ENCODE measurements around the gene PARP4.

DNA sequence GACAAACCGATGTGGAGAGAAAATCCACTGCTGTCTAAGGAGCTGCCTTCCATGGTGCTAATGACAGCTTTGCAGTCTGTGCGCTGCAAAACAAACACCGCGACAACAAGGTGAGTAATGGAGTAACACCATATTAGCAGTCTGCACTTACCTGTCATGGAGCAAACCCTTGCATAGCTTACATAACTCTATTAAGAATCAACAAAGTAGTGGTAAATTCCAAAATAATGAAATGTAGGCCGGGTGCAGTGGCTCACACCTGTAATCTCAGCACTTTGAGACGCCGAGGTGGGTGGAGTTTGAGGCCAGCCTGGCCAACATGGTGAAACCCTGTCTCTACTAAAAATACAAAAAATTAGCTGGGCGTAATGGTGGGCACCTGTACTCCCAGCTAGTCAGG lies 56.2 kb downstream of the PARP4 start:
- TF ChIP-seq BACH2 (CRISPR knock-in tag; IDR thresholded peaks at IDR 0.05; ENCODE audit: borderline replicate concordance) (no peak), ESRRG (CRISPR knock-in tag; IDR thresholded peaks at IDR 0.05) (no peak), RARB (CRISPR knock-in tag; IDR thresholded peaks at IDR 0.05) (no peak), ZNF565 (CRISPR knock-in tag; conservative IDR thresholded peaks at IDR 0.05; ENCODE audit: low read depth) (no peak)
- TF ChIP-seq, protein P1, sequence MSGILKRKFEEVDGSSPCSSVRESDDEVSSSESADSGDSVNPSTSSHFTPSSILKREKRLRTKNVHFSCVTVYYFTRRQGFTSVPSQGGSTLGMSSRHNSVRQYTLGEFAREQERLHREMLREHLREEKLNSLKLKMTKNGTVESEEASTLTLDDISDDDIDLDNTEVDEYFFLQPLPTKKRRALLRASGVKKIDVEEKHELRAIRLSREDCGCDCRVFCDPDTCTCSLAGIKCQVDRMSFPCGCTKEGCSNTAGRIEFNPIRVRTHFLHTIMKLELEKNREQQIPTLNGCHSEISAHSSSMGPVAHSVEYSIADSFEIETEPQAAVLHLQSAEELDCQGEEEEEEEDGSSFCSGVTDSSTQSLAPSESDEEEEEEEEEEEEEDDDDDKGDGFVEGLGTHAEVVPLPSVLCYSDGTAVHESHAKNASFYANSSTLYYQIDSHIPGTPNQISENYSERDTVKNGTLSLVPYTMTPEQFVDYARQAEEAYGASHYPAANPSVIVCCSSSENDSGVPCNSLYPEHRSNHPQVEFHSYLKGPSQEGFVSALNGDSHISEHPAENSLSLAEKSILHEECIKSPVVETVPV (CRISPR knock-in tag; IDR thresholded peaks at IDR 0.05) = no peak
- TF ChIP-seq, protein P2, sequence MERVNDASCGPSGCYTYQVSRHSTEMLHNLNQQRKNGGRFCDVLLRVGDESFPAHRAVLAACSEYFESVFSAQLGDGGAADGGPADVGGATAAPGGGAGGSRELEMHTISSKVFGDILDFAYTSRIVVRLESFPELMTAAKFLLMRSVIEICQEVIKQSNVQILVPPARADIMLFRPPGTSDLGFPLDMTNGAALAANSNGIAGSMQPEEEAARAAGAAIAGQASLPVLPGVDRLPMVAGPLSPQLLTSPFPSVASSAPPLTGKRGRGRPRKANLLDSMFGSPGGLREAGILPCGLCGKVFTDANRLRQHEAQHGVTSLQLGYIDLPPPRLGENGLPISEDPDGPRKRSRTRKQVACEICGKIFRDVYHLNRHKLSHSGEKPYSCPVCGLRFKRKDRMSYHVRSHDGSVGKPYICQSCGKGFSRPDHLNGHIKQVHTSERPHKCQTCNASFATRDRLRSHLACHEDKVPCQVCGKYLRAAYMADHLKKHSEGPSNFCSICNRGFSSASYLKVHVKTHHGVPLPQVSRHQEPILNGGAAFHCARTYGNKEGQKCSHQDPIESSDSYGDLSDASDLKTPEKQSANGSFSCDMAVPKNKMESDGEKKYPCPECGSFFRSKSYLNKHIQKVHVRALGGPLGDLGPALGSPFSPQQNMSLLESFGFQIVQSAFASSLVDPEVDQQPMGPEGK (CRISPR knock-in tag; IDR thresholded peaks at IDR 0.05; ENCODE audit: borderline replicate concordance) = no peak
